Upper lobe of left lung (tissue), 6 donors: ENCODE data around the gene PRX. TPM values are rescaled to one million over a fixed set of nuclear protein-coding genes. Genes with fewer than 3 reads are reported as not detected.
A peak's percentile ranks its signal among the peaks of the same experiment; 100 is the strongest.

ENCODE experiments used
- ATAC-seq, 2 donors: fragments of 200-7000 bp; cut with Tn5 transposase; one replicate each; pipeline ENCODE4 v1.9.1; 2022; ENCODE audit warnings: mild to moderate bottlenecking in 2 of 2, moderate library complexity in 2 of 2; ENCODE audit not compliant: low FRiP score in 2 of 2
- DNase-seq, 2 donors: peaks; one replicate each; pipeline ENCODE4 v3.0.0-alpha.2; 2019 to 2020
- H3K27ac ChIP-seq, 4 donors: fragments of 200-600 bp; sonication (generic); one replicate each; pipeline ENCODE4 v1.5.1; 2016 to 2019
- H3K27me3 ChIP-seq, 4 donors: fragments of 200-600 bp; sonication (generic); one replicate each; pipeline ENCODE4 v1.5.1; 2017 to 2019
- H3K36me3 ChIP-seq, 4 donors: fragments of 200-600 bp; sonication (generic); one replicate each; pipeline ENCODE4 v1.5.1; 2016 to 2019
- H3K4me1 ChIP-seq, 4 donors: fragments of 200-600 bp; sonication (generic); one replicate each; pipeline ENCODE4 v1.5.1; 2018 to 2019
- H3K4me3 ChIP-seq, 4 donors: fragments of 200-600 bp; sonication (generic); one replicate each; pipeline ENCODE4 v1.5.1; 2017 to 2019; ENCODE audit warnings: mild to moderate bottlenecking in 2 of 4, moderate library complexity in 1 of 4
- H3K9me3 ChIP-seq, 4 donors: fragments of 200-600 bp; sonication (generic); one replicate each; pipeline ENCODE4 v1.5.1; 2018 to 2019
- CTCF ChIP-seq, 6 experiments: fragments of 450-650 bp in 4 of 6; fragments of 200-600 bp in 2 of 6; sonication (generic) in 2 of 6; IDR thresholded peaks; one replicate each; pipeline ENCODE4 v1.5.1; 2016 to 2019; ENCODE audit warnings: antibody characterized with exemption in 6 of 6
- EP300 ChIP-seq, 4 donors: sonication (generic); formaldehyde crosslinking; IDR thresholded peaks; one replicate each; pipeline ENCODE4 v1.5.1; 2017; ENCODE audit warnings: antibody characterized with exemption in 4 of 4, control low read depth in 2 of 4
- POLR2A ChIP-seq, 4 donors: fragments of 450-650 bp; IDR thresholded peaks; one replicate each; pipeline ENCODE4 v1.5.1; 2016 to 2017; ENCODE audit warnings: antibody characterized with exemption in 4 of 4, mild to moderate bottlenecking in 2 of 4
- POLR2AphosphoS5 ChIP-seq, 2 donors: sonication (generic); formaldehyde crosslinking; IDR thresholded peaks; one replicate each; pipeline ENCODE4 v1.5.1; 2017; ENCODE audit warnings: antibody characterized with exemption in 2 of 2
- WGBS, 2 donors: methylation state at CpG; one replicate each; pipeline ENCODE4 v1.1.5; 2017 to 2018; 5-methylcytosine and 5-hydroxymethylcytosine counted together
- total RNA-seq, 6 donors: library from RNA; depleted of rRNA in 4 of 6; stranded (reverse); fragments of >200 nt in 4 of 6; gene quantifications; one replicate each; pipeline versions ENCODE4 v1.1.0 to v1.2.1, GENCODE V29; 2016 to 2021
- donor health status: DM: no; HTN: no; CAD: no; lungs with moderate emphysema.
- donor health status: DM: no; HTN: yes; CAD: no; lungs with severe emphysema.

Gene PRX
- total RNA-seq, 6 donors from 2014 or later: 30.1 to 146 (median 51.5) TPM

GRCh38 chr19:40419066-40419612, 6.0 kb upstream of the PRX start:
- Histone ChIP-seq H3K4me1 (peaks cover 64 to 90% (median 81%) of the 10 kb centered on the region in 4 donors), H3K27ac (peak overlapping the region; percentile 17 to 100 (median 98)), H3K36me3 (peaks cover 9 to 21% (median 11%) of the 10 kb centered on the region in 4 donors), H3K27me3 (no peaks in the 10 kb centered on the region), H3K4me3 (no peak overlapping the region), H3K9me3 (no peaks in the 10 kb centered on the region)
- WGBS, 2 donors: 71 to 81% methylated on average over 5 of the region's 5 CpGs
- DNase-seq (peak in 1 of 2 donors; percentile 34), ATAC-seq (no peak)
- TF ChIP-seq CTCF (IDR thresholded peaks at IDR 0.05): no peak
- TF ChIP-seq EP300 (IDR thresholded peaks at IDR 0.05): no peak
- TF ChIP-seq POLR2A (IDR thresholded peaks at IDR 0.05): no peak
- TF ChIP-seq POLR2AphosphoS5 (IDR thresholded peaks at IDR 0.05): no peak

DNA sequence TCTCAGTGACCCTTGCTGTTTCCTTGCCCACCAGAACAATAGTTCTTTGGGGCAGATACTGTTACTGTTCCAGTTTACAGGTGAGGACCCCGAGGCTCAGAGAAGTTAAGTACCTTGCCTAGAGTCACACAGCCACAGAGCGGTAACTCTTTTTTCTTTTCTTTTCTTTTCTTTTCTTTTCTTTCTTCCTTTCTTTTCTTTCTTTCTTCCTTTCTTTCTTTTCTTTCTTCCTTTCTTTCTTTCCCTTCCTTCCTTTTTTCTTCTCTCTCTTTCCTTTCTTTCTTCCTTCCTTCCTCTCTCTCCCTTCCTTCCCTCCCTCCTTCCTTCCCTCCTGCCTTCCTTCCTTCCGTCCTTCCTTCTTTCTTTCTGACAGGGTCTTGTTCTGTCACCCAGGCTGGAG, 4.9 kb upstream of the PRX start:
- no peak for TF ChIP-seq POLR2AphosphoS5 (IDR thresholded peaks at IDR 0.05)
- no peak for TF ChIP-seq EP300 (IDR thresholded peaks at IDR 0.05)
- Histone ChIP-seq H3K36me3 (peaks cover 7 to 16% (median 9%) of the 10 kb centered on the region in 4 donors), H3K27me3 (no peaks in the 10 kb centered on the region), H3K9me3 (no peaks in the 10 kb centered on the region), H3K27ac (peak overlapping the region; percentile 68 to 100 (median 90)), H3K4me1 (peaks cover 57 to 79% (median 74%) of the 10 kb centered on the region in 4 donors), H3K4me3 (no peak overlapping the region)
- WGBS, 2 donors: 86% methylated on average over 3 of the region's 3 CpGs
- ATAC-seq: no peak
- DNase-seq: no peak

DNA sequence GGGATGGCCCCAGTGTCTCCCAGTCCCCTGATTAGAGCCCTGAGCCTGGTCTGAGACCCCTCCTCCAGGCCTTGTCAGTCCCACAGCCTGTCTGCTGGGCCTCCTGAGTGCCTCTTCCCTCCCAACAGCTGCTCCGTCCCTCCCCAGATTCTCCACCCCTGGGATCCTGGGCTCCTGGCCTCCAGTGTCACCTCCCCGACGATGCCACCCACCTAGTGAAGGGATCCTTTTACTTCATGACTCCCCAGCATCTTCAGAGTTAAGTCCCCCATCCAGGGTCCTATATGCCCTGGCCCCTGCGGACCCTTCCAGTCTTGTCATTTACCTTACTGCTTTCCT, 4.4 kb upstream of the PRX start:
- Histone ChIP-seq H3K4me3 (no peak overlapping the region), H3K4me1 (peaks cover 53 to 75% (median 69%) of the 10 kb centered on the region in 4 donors)

DNA sequence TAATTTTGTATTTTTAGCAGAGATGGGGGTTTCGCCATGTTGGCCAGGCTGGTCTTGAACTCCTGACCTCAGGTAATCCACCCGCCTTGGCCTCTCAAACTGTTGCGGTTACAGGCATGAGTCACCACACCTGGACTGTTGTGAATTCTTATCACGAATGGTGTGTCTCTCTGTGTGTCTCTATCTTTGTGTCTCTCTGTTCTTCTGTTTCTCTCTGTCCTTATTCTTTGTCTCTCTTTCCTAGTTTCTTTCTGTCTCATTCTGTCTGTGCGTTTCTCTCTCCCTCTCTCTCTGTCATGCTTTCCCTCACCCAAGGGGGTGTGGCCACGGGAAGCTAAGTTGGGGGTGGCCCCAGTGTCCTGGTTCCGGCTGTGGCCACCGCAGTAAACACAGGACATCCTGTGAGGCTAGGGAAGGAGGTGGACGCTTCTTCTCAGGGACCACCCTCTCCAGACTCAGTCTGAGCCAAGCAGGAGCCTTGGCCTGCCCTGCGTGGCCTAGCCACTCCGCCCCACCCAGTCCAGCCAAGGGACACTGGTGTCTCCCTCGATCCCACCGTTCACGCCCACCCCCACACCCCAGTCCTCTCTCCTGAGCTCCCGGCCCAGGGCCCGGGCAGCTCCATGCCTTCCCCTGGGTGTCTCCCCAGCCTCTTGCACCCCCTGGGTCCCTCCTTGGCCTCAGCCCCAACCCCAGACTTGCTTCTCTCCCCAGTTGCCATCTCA, 3.9 kb upstream of the PRX start:
- 25 to 28% methylated on average over 12 to 14 of the region's 16 CpGs for WGBS, 2 donors
- ATAC-seq (no peak), DNase-seq (peak; percentile 61 to 62)
- peak overlapping the region; percentile 68 to 100 (median 90) for H3K27ac ChIP-seq
- H3K27me3 ChIP-seq: no peaks in the 10 kb centered on the region
- peaks cover 0 to 7% (median 0%) of the 10 kb centered on the region in 4 donors for H3K36me3 ChIP-seq
- no peak overlapping the region for H3K4me3 ChIP-seq
- peaks cover 49 to 70% (median 64%) of the 10 kb centered on the region in 4 donors for H3K4me1 ChIP-seq
- TF ChIP-seq POLR2AphosphoS5 (IDR thresholded peaks at IDR 0.05): peak; percentile 87 to 92
- no peak for TF ChIP-seq CTCF (IDR thresholded peaks at IDR 0.05)
- peak in 2 of 4 donors; percentile 36 to 72 for TF ChIP-seq POLR2A (IDR thresholded peaks at IDR 0.05)
- peak in 2 of 4 donors; percentile 72 to 82 for TF ChIP-seq EP300 (IDR thresholded peaks at IDR 0.05)
- no peaks in the 10 kb centered on the region for H3K9me3 ChIP-seq

More for the DNA sequence above, 4.4 kb upstream of the PRX start:
- TF ChIP-seq POLR2AphosphoS5 (IDR thresholded peaks at IDR 0.05) (no peak), EP300 (IDR thresholded peaks at IDR 0.05) (no peak), CTCF (IDR thresholded peaks at IDR 0.05) (no peak), POLR2A (IDR thresholded peaks at IDR 0.05) (no peak)
- no peak for ATAC-seq
- no peaks in the 10 kb centered on the region for H3K9me3 ChIP-seq
- peaks cover 3 to 12% (median 4%) of the 10 kb centered on the region in 4 donors for H3K36me3 ChIP-seq
- peak overlapping the region; percentile 68 to 100 (median 90) for H3K27ac ChIP-seq
- WGBS, 2 donors: 56 to 61% methylated on average over 4 of the region's 4 CpGs
- no peak for DNase-seq
- H3K27me3 ChIP-seq: no peaks in the 10 kb centered on the region

- H3K27ac ChIP-seq: peak overlapping the region; percentile 5 to 100 (median 90)
- H3K36me3 ChIP-seq: no peaks in the 10 kb centered on the region
- no peaks in the 10 kb centered on the region for H3K9me3 ChIP-seq
- ATAC-seq: no peak
- DNase-seq: no peak
- no peaks in the 10 kb centered on the region for H3K27me3 ChIP-seq
- no peak overlapping the region for H3K4me3 ChIP-seq
- TF ChIP-seq POLR2AphosphoS5 (IDR thresholded peaks at IDR 0.05): no peak
- TF ChIP-seq CTCF (IDR thresholded peaks at IDR 0.05): no peak
- TF ChIP-seq POLR2A (IDR thresholded peaks at IDR 0.05): no peak
- TF ChIP-seq EP300 (IDR thresholded peaks at IDR 0.05): no peak
- 95 to 97% methylated on average over 2 of the region's 2 CpGs for WGBS, 2 donors
- peaks cover 41 to 62% (median 56%) of the 10 kb centered on the region in 4 donors for H3K4me1 ChIP-seq
These were observed 2.6 kb upstream of the PRX start for GRCh38 chr19:40415768-40416167.
